ENCODE data around the gene FLOT2.

GRCh38 chr17:28907709-28908475 is 10.4 kb upstream of the FLOT2 start:
- TF ChIP-seq CTCF (IDR thresholded peaks at IDR 0.05; ENCODE audit: extremely low read depth in 1 of 2, insufficient read depth in 1 of 2, low read depth in 1 of 2, low read length in 2 of 2) (no peak), EZH2 (IDR thresholded peaks at IDR 0.05; ENCODE audit: borderline replicate concordance, low read depth, low read length, severe bottlenecking) (no peak), GATA2 (IDR thresholded peaks at IDR 0.05; ENCODE audit: insufficient read depth, insufficient read length, low read depth, low read length) (no peak), JUN (IDR thresholded peaks at IDR 0.05; ENCODE audit: borderline replicate concordance, insufficient read depth, insufficient read length, low read depth) (no peak), POLR2A (IDR thresholded peaks at IDR 0.05; ENCODE audit: low read depth, low read length) (no peak)

Measured in endothelial cell of umbilical vein (primary cell).